B cell (primary cell): ENCODE results near the gene ETS1.

Experiments used
- CTCF ChIP-seq: fragments of 200-600 bp; IDR thresholded peaks from one replicate; pipeline ENCODE4 v1.8.0; 2022; ENCODE audit warnings: antibody characterized with exemption, mild to moderate bottlenecking
- EZH2 ChIP-seq: IDR thresholded peaks from 2 replicates; pipeline ENCODE4 v1.6.1; 2012; ENCODE audit warnings: borderline replicate concordance, low read depth, mild to moderate bottlenecking, moderate library complexity, low read length; ENCODE audit not compliant: insufficient read depth, poor library complexity, severe bottlenecking

- TF ChIP-seq CTCF (no peak), EZH2 (no peak)
Measured at GRCh38 chr11:128462189-128462588, 125.2 kb downstream of the ETS1 start.
